HepG2 (cell line): ENCODE measurements around the gene TOP2A. TPM values are rescaled to one million over a fixed set of nuclear protein-coding genes. Genes with fewer than 3 reads are reported as not detected.

Experiments used
- DZIP1 ChIP-seq: sonication (generic); formaldehyde crosslinking; IDR thresholded peaks from 2 replicates; pipeline ENCODE4 v1.5.0; 2020; ENCODE audit warnings: mild to moderate bottlenecking, missing genetic modification reagents
- FOXJ3 ChIP-seq: sonication (generic); formaldehyde crosslinking; IDR thresholded peaks from 2 replicates; pipeline ENCODE4 v1.4.0; 2020; ENCODE audit warnings: missing genetic modification reagents, mild to moderate bottlenecking, borderline replicate concordance
- GFI1 ChIP-seq: sonication (generic); formaldehyde crosslinking; IDR thresholded peaks from 2 replicates; pipeline ENCODE4 v1.5.0; 2020; ENCODE audit warnings: missing genetic modification reagents, mild to moderate bottlenecking, borderline replicate concordance
- HNF1B ChIP-seq: sonication (generic); formaldehyde crosslinking; IDR thresholded peaks from 2 replicates; pipeline ENCODE4 v1.5.1; 2020; ENCODE audit warnings: mild to moderate bottlenecking, moderate library complexity, missing genetic modification reagents
- HNF4G ChIP-seq, 2 experiments: sonication (generic) in 1 of 2; formaldehyde crosslinking in 1 of 2; IDR thresholded peaks; 2 replicates each; pipeline versions ENCODE4 v1.4.0 to v1.6.1; 2011 to 2020; ENCODE audit warnings: borderline replicate concordance in 2 of 2, low read depth in 2 of 2, mild to moderate bottlenecking in 2 of 2, low read length in 1 of 2, missing genetic modification reagents in 1 of 2, moderate library complexity in 1 of 2
- MAZ ChIP-seq, 2 experiments: sonication (generic) in 1 of 2; formaldehyde crosslinking in 1 of 2; IDR thresholded peaks; 2 replicates each; pipeline versions ENCODE4 v1.5.0 to v1.6.1; 2012 to 2020; ENCODE audit warnings: low read depth in 2 of 2, mild to moderate bottlenecking in 2 of 2, borderline replicate concordance in 1 of 2, improper control_type of control experiment in 1 of 2, low read length in 1 of 2, missing genetic modification reagents in 1 of 2, moderate library complexity in 1 of 2
- MTF2 ChIP-seq: sonication (generic); formaldehyde crosslinking; IDR thresholded peaks from 2 replicates; pipeline ENCODE4 v1.5.0; 2020; ENCODE audit warnings: missing genetic modification reagents, borderline replicate concordance
- PITX1 ChIP-seq: sonication (generic); formaldehyde crosslinking; IDR thresholded peaks from 2 replicates; pipeline ENCODE4 v1.5.1; 2020; ENCODE audit warnings: mild to moderate bottlenecking, missing genetic modification reagents
- SIN3A ChIP-seq: IDR thresholded peaks from 2 replicates; pipeline ENCODE4 v1.6.1; 2011; ENCODE audit warnings: low read depth, mild to moderate bottlenecking, control low read depth, low read length, borderline replicate concordance
- TGIF2 ChIP-seq: IDR thresholded peaks from 2 replicates; pipeline ENCODE4 v1.6.1; 2016; ENCODE audit warnings: control low read depth, missing compliant biosample characterization
- TMF1 ChIP-seq: sonication (generic); formaldehyde crosslinking; IDR thresholded peaks from 2 replicates; pipeline ENCODE4 v1.8.1; 2022; ENCODE audit warnings: low read depth, missing genetic modification reagents
- XRCC5 ChIP-seq: fragments of 200-400 bp; formaldehyde crosslinking; optimal IDR thresholded peaks from 2 replicates; pipeline ENCODE3; 2017; ENCODE audit warnings: mild to moderate bottlenecking, low read length
- YY1 ChIP-seq: IDR thresholded peaks from 2 replicates; pipeline ENCODE4 v1.6.1; 2011; ENCODE audit warnings: low read length, low read depth, moderate library complexity, mild to moderate bottlenecking; ENCODE audit not compliant: insufficient read depth, insufficient replicate concordance
- ZNF441 ChIP-seq: sonication (generic); formaldehyde crosslinking; IDR thresholded peaks from 2 replicates; pipeline ENCODE4 v1.7.0; 2021; ENCODE audit warnings: missing genetic modification reagents, borderline replicate concordance
- ZNF746 ChIP-seq: sonication (generic); formaldehyde crosslinking; IDR thresholded peaks from 2 replicates; pipeline ENCODE4 v1.8.0; 2022; ENCODE audit warnings: mild to moderate bottlenecking, missing genetic modification reagents
- ZZZ3 ChIP-seq: sonication (generic); formaldehyde crosslinking; IDR thresholded peaks from 2 replicates; pipeline ENCODE4 v1.4.0; 2020; ENCODE audit warnings: missing genetic modification reagents, mild to moderate bottlenecking, borderline replicate concordance
- polyA plus RNA-seq, 8 experiments: library from polyadenylated mRNA; depleted of rRNA in 3 of 8; stranded (reverse) in 7 of 8; unstranded in 1 of 8; fragments of >200 nt; fragmentation: Illumina TruSeq in 4 of 8; extraction: Trizol in 4 of 8; gene quantifications; 2 replicates each; pipeline versions ENCODE4 v1.2.1 to v1.2.3, GENCODE V29; 2011 to 2016; ENCODE audit warnings: low read depth in 4 of 8, missing spikeins in 1 of 8, mixed read lengths in 1 of 8; ENCODE audit not compliant: insufficient read depth in 1 of 8
- total RNA-seq, 5 experiments: library from RNA; depleted of rRNA; stranded (reverse); fragments of >200 nt; fragmentation: Illumina TruSeq; extraction: Trizol; gene quantifications; 2 replicates each; pipeline ENCODE4 v1.2.3, GENCODE V29; 2016; ENCODE audit warnings: low read depth in 1 of 5
- TF ChIP-seq, protein P1 (sequence below): sonication (generic); formaldehyde crosslinking; IDR thresholded peaks from 2 replicates; pipeline ENCODE4 v1.5.0; 2020; ENCODE audit warnings: missing genetic modification reagents, mild to moderate bottlenecking, borderline replicate concordance

Gene TOP2A
- total and polyA plus RNA-seq, 2 of the 13 experiments (the other 11 are each of a cell fraction or from before 2014, with no cell fraction given), result 108 to 327 TPM

GRCh38 chr17:40342504-40343218 is 75.0 kb downstream of the TOP2A start (continued):
- TF ChIP-seq HNF4G (IDR thresholded peaks at IDR 0.05; ENCODE audit: borderline replicate concordance, low read depth, low read length), result no peak
- 0 out of 2 replicates have a peak, but pooled peaks have one; percentile 17 for TF ChIP-seq HNF4G (CRISPR knock-in tag; IDR thresholded peaks at IDR 0.05; ENCODE audit: borderline replicate concordance, low read depth)
- TF ChIP-seq YY1, result no peak
- TF ChIP-seq PITX1, result no peak
- TF ChIP-seq TMF1 (CRISPR knock-in tag), result 0 out of 2 replicates have a peak, but pooled peaks have one; percentile 8
- no peak for TF ChIP-seq ZZZ3 (CRISPR knock-in tag)
- no peak for TF ChIP-seq FOXJ3
- TF ChIP-seq ZNF746 (CRISPR knock-in tag), result 0 out of 2 replicates have a peak, but pooled peaks have one; percentile 9
- TF ChIP-seq TGIF2 (CRISPR knock-in tag), result peak; percentile 47; the same call in 1 of the 2 replicates
- TF ChIP-seq DZIP1 (CRISPR knock-in tag), result no peak
- peak; percentile 45; the same call in 1 of the 2 replicates for TF ChIP-seq GFI1
- TF ChIP-seq HNF1B, result no peak
- no peak for TF ChIP-seq MTF2 (CRISPR knock-in tag)
- TF ChIP-seq MAZ (IDR thresholded peaks at IDR 0.05; ENCODE audit: borderline replicate concordance, low read depth, low read length), result no peak
- 0 out of 2 replicates have a peak, but pooled peaks have one; percentile 21 for TF ChIP-seq MAZ (CRISPR knock-in tag; IDR thresholded peaks at IDR 0.05; ENCODE audit: low read depth)
- peak; percentile 21; the same call in 1 of the 2 replicates for TF ChIP-seq SIN3A
- TF ChIP-seq, protein P1, sequence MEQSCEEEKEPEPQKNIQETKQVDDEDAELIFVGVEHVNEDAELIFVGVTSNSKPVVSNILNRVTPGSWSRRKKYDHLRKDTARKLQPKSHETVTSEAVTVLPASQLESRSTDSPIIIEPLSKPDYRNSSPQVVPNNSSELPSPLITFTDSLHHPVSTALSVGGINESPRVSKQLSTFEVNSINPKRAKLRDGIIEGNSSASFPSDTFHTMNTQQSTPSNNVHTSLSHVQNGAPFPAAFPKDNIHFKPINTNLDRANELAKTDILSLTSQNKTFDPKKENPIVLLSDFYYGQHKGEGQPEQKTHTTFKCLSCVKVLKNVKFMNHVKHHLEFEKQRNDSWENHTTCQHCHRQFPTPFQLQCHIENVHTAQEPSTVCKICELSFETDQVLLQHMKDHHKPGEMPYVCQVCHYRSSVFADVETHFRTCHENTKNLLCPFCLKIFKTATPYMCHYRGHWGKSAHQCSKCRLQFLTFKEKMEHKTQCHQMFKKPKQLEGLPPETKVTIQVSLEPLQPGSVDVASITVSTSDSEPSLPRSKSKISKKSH (CRISPR knock-in tag), result peak; percentile 6; the same call in 1 of the 2 replicates
- TF ChIP-seq ZNF441, result 0 out of 2 replicates have a peak, but pooled peaks have one; percentile 13
- TF ChIP-seq XRCC5, result peak; percentile 5
